Caco-2 (cell line): Measurements from ENCODE around the gene NDUFB2. TPM values are rescaled to one million over a fixed set of nuclear protein-coding genes. Genes with fewer than 3 reads are reported as not detected.

Source experiments
- BruUV-seq: library from RNA; stranded (reverse); fragments of 400-500 nt; replicated peaks from 2 replicates; lab custom pipeline; 2021; lab: Mats Ljungman, UMichigan
- CTCF ChIA-PET: fragments of 300-600 bp; sonication (Branson Sonifier 250); formaldehyde crosslinking; loops from one replicate; lab custom pipeline; 2022; ENCODE audit warnings: antibody characterized with exemption; lab: Charles Lee
- POLR2A ChIA-PET: fragments of 300-600 bp; sonication (Branson Sonifier 250); formaldehyde crosslinking; loops from one replicate; lab custom pipeline; 2022; ENCODE audit warnings: antibody characterized with exemption; lab: Charles Lee
- DNase-seq, 2 experiments: peaks; one replicate each; pipeline versions ENCODE4 v3.0.0 to v3.0.0-alpha.2; 2020 to 2022
- H3K27me3 ChIP-seq: replicated peaks from 2 replicates; pipeline ENCODE4 v1.6.0; 2011; ENCODE audit warnings: low read length; ENCODE audit not compliant: control insufficient read depth, insufficient read depth
- H3K36me3 ChIP-seq: 2 replicates; pipeline ENCODE4 v1.5.1; 2011; ENCODE audit warnings: low read length; ENCODE audit not compliant: control insufficient read depth, insufficient read depth
- H3K4me1 ChIP-seq: fragments of 250-450 bp; sonication (Bioruptor Pico); 2 replicates; pipeline ENCODE4 v1.5.1; 2020; ENCODE audit warnings: mild to moderate bottlenecking
- H3K4me3 ChIP-seq: 2 replicates; pipeline ENCODE4 v1.5.1; 2011; ENCODE audit warnings: low read depth, mild to moderate bottlenecking, control low read depth, low read length
- H3K9me3 ChIP-seq: fragments of 250-450 bp; sonication (Bioruptor Pico); 2 replicates; pipeline ENCODE4 v1.5.1; 2020; ENCODE audit warnings: mild to moderate bottlenecking, moderate library complexity
- H3K27ac Mint-ChIP-seq: one replicate; pipeline ENCODE4 v1.8.0; 2022; ENCODE audit warnings: mixed read lengths; ENCODE audit not compliant: unreplicated experiment
- H3K27me3 Mint-ChIP-seq: one replicate; pipeline ENCODE4 v1.8.0; 2022; ENCODE audit warnings: mixed read lengths; ENCODE audit not compliant: insufficient read depth, unreplicated experiment
- H3K36me3 Mint-ChIP-seq: one replicate; pipeline ENCODE4 v1.8.0; 2022; ENCODE audit warnings: mild to moderate bottlenecking, mixed read lengths; ENCODE audit not compliant: insufficient read depth, unreplicated experiment
- H3K4me1 Mint-ChIP-seq: one replicate; pipeline ENCODE4 v1.8.0; 2022; ENCODE audit warnings: low read depth, mixed read lengths; ENCODE audit not compliant: unreplicated experiment
- H3K4me3 Mint-ChIP-seq: one replicate; pipeline ENCODE4 v1.8.0; 2022; ENCODE audit warnings: mild to moderate bottlenecking, moderate library complexity, mixed read lengths; ENCODE audit not compliant: unreplicated experiment
- H3K9me3 Mint-ChIP-seq: one replicate; pipeline ENCODE4 v1.8.0; 2022; ENCODE audit warnings: mixed read lengths; ENCODE audit not compliant: unreplicated experiment
- CTCF ChIP-seq, 2 experiments: fragments of 200-600 bp in 1 of 2; IDR thresholded peaks; 1 replicate in 1 of 2; 2 replicates in 1 of 2; pipeline versions ENCODE4 v1.5.1 to v1.8.0; 2011 to 2022; ENCODE audit warnings: antibody characterized with exemption in 1 of 2, control low read depth in 1 of 2, inconsistent platforms in 1 of 2, low read depth in 1 of 2, low read length in 1 of 2, mild to moderate bottlenecking in 1 of 2, moderate library complexity in 1 of 2; ENCODE audit not compliant: insufficient read depth in 1 of 2, severe bottlenecking in 1 of 2, unreplicated experiment in 1 of 2
- intact Hi-C: fragments of 100-400 bp; cut with micrococcal nuclease; formaldehyde crosslinking; loops from one replicate; pipeline ENCODE4 v1.10.0; 2022; ENCODE audit not compliant: unreplicated experiment
- total RNA-seq: library from RNA; stranded (reverse); gene quantifications from 2 replicates; pipeline ENCODE4 v1.2.3, GENCODE V29; 2022

Gene NDUFB2
- total RNA-seq, 1 experiment from 2014 or later: 166 TPM

- Histone ChIP-seq H3K4me3 (no peak overlapping the region), H3K27me3 (no peaks in the 10 kb centered on the region), H3K4me1 (no peaks in the 10 kb centered on the region), H3K9me3 (no peaks in the 10 kb centered on the region), H3K36me3 (no peaks in the 10 kb centered on the region; the same call in 1 of the 2 replicates)
- DNase-seq: no peak
- ChIA-PET POLR2A (no interaction called here), CTCF (no interaction called here)
- intact Hi-C loops: no loop called here
- no TSS peak for BruUV-seq
- Mint-ChIP-seq H3K9me3 (no peaks in the 10 kb centered on the region), H3K36me3 (peaks cover 34% of the 10 kb centered on the region), H3K4me1 (no peaks in the 10 kb centered on the region), H3K4me3 (no peak overlapping the region), H3K27ac (no peak overlapping the region), H3K27me3 (no peaks in the 10 kb centered on the region)
- no peak for TF ChIP-seq CTCF (IDR thresholded peaks at IDR 0.05; ENCODE audit: insufficient read depth in 1 of 2, low read depth in 1 of 2, low read length in 1 of 2, severe bottlenecking in 1 of 2, unreplicated experiment in 1 of 2)
These were observed 35.9 kb downstream of the NDUFB2 start for GRCh38 chr7:140732416-140732815.

GRCh38 chr7:140734096-140734495 lies 37.6 kb downstream of the NDUFB2 start:
- CTCF ChIA-PET: no interaction called here
- no peak overlapping the region for H3K4me3 ChIP-seq
- no peaks in the 10 kb centered on the region for H3K9me3 Mint-ChIP-seq

GRCh38 chr7:140734729-140735128 lies 38.2 kb downstream of the NDUFB2 start:
- Mint-ChIP-seq H3K27me3 (no peaks in the 10 kb centered on the region), H3K4me3 (no peak overlapping the region), H3K27ac (no peak overlapping the region), H3K36me3 (peaks cover 42% of the 10 kb centered on the region), H3K9me3 (no peaks in the 10 kb centered on the region), H3K4me1 (no peaks in the 10 kb centered on the region)
- TF ChIP-seq CTCF (IDR thresholded peaks at IDR 0.05; ENCODE audit: insufficient read depth in 1 of 2, low read depth in 1 of 2, low read length in 1 of 2, severe bottlenecking in 1 of 2, unreplicated experiment in 1 of 2): no peak
- H3K9me3 ChIP-seq: no peaks in the 10 kb centered on the region
- DNase-seq: no peak
- intact Hi-C loops: no loop called here
- POLR2A ChIA-PET: no interaction called here
- H3K4me3 ChIP-seq: no peak overlapping the region
- H3K36me3 ChIP-seq: no peaks in the 10 kb centered on the region; the same call in 1 of the 2 replicates
- CTCF ChIA-PET: no interaction called here
- H3K4me1 ChIP-seq: no peaks in the 10 kb centered on the region
- H3K27me3 ChIP-seq: no peaks in the 10 kb centered on the region
- no TSS peak for BruUV-seq

More at GRCh38 chr7:140734096-140734495, 37.6 kb downstream of the NDUFB2 start:
- Mint-ChIP-seq H3K4me3 (no peak overlapping the region), H3K27me3 (no peaks in the 10 kb centered on the region), H3K36me3 (peaks cover 40% of the 10 kb centered on the region), H3K4me1 (no peaks in the 10 kb centered on the region), H3K27ac (no peak overlapping the region)
- H3K36me3 ChIP-seq: no peaks in the 10 kb centered on the region; the same call in 1 of the 2 replicates
- POLR2A ChIA-PET: no interaction called here
- H3K9me3 ChIP-seq: no peaks in the 10 kb centered on the region
- BruUV-seq: no TSS peak
- no peaks in the 10 kb centered on the region for H3K27me3 ChIP-seq
- DNase-seq: no peak
- TF ChIP-seq CTCF (IDR thresholded peaks at IDR 0.05; ENCODE audit: insufficient read depth in 1 of 2, low read depth in 1 of 2, low read length in 1 of 2, severe bottlenecking in 1 of 2, unreplicated experiment in 1 of 2): peak in 1 of 2 experiments; percentile 7
- intact Hi-C loops: no loop called here
- no peaks in the 10 kb centered on the region for H3K4me1 ChIP-seq
